ENCODE data around the gene HEATR3. TPM values are rescaled to one million over a fixed set of nuclear protein-coding genes. Genes with fewer than 3 reads are reported as not detected.

The HEATR3 gene
- total and polyA plus RNA-seq, 2 experiments from 2014 or later = 7.5 to 29.9 TPM

DNA sequence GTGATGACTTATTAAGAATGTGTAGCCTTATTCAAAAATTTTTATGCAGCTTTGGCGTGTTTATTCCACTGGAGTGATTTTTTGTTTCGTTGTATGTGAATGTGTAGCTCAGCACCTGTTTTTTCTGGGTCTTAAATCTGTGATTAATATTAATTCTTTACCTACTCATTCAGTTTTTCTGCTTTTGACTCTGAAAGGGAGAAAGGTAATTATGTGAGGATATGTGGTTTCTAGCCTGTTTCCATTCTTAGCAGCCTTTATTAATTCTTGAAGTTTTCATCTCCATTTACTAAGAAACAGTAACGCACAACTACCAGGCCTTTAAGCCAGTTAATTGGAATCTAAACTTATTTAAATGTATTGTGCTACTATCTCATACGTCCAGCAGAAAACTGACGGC lies 7.0 kb downstream of the HEATR3 start:
- Histone ChIP-seq H3K4me1 (ENCODE audit: insufficient read depth) (no peaks in the 10 kb centered on the region), H3K27ac (ENCODE audit: low read depth) (0 out of 2 replicates have a peak overlapping the region, but pooled peaks have one; percentile 15), H2AFZ (no peak overlapping the region), H3K4me2 (no peak overlapping the region), H3K79me2 (replicated peaks; ENCODE audit: insufficient read depth) (peaks cover 19% of the 10 kb centered on the region; the same call in 1 of the 2 replicates), H4K20me1 (replicated peaks; ENCODE audit: insufficient read depth) (peaks cover 18% of the 10 kb centered on the region), H3K9me2 (ENCODE audit: insufficient read depth) (no peaks in the 10 kb centered on the region), H3F3A (replicated peaks; ENCODE audit: low read depth) (no peaks in the 10 kb centered on the region), H3K36me3 (ENCODE audit: insufficient read depth) (peaks cover 10% of the 10 kb centered on the region), H3K4me3 (no peak overlapping the region), H3K27me3 (ENCODE audit: insufficient read depth) (no peaks in the 10 kb centered on the region)
- H3K4me1 Mint-ChIP-seq = peaks cover 6% of the 10 kb centered on the region
- no peak overlapping the region for H3K27ac Mint-ChIP-seq
- H3K4me3 Mint-ChIP-seq = no peak overlapping the region
- no peaks in the 10 kb centered on the region for H3K9me3 Mint-ChIP-seq
- no peak for ATAC-seq
- peaks cover 47% of the 10 kb centered on the region for H3K36me3 Mint-ChIP-seq (ENCODE audit: low read depth)
- TF ChIP-seq NANOG (IDR thresholded peaks at IDR 0.05; ENCODE audit: borderline replicate concordance) = no peak
- no peak for TF ChIP-seq POLR2AphosphoS5 (IDR thresholded peaks at IDR 0.05; ENCODE audit: low read depth)
- TF ChIP-seq EZH2phosphoT487 (IDR thresholded peaks at IDR 0.05; ENCODE audit: unreplicated experiment) = no peak
- TF ChIP-seq, protein P1, sequence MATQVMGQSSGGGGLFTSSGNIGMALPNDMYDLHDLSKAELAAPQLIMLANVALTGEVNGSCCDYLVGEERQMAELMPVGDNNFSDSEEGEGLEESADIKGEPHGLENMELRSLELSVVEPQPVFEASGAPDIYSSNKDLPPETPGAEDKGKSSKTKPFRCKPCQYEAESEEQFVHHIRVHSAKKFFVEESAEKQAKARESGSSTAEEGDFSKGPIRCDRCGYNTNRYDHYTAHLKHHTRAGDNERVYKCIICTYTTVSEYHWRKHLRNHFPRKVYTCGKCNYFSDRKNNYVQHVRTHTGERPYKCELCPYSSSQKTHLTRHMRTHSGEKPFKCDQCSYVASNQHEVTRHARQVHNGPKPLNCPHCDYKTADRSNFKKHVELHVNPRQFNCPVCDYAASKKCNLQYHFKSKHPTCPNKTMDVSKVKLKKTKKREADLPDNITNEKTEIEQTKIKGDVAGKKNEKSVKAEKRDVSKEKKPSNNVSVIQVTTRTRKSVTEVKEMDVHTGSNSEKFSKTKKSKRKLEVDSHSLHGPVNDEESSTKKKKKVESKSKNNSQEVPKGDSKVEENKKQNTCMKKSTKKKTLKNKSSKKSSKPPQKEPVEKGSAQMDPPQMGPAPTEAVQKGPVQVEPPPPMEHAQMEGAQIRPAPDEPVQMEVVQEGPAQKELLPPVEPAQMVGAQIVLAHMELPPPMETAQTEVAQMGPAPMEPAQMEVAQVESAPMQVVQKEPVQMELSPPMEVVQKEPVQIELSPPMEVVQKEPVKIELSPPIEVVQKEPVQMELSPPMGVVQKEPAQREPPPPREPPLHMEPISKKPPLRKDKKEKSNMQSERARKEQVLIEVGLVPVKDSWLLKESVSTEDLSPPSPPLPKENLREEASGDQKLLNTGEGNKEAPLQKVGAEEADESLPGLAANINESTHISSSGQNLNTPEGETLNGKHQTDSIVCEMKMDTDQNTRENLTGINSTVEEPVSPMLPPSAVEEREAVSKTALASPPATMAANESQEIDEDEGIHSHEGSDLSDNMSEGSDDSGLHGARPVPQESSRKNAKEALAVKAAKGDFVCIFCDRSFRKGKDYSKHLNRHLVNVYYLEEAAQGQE (IDR thresholded peaks at IDR 0.05; ENCODE audit: unreplicated experiment) = no peak
- no peak for TF ChIP-seq ZNF331 (CRISPR knock-in tag; IDR thresholded peaks at IDR 0.05; ENCODE audit: low read depth)
- TF ChIP-seq, protein P2, sequence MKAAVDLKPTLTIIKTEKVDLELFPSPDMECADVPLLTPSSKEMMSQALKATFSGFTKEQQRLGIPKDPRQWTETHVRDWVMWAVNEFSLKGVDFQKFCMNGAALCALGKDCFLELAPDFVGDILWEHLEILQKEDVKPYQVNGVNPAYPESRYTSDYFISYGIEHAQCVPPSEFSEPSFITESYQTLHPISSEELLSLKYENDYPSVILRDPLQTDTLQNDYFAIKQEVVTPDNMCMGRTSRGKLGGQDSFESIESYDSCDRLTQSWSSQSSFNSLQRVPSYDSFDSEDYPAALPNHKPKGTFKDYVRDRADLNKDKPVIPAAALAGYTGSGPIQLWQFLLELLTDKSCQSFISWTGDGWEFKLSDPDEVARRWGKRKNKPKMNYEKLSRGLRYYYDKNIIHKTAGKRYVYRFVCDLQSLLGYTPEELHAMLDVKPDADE (IDR thresholded peaks at IDR 0.05) = no peak
- TF ChIP-seq JUNB (IDR thresholded peaks at IDR 0.05; ENCODE audit: unreplicated experiment) = no peak
- DNase-seq (ENCODE audit: low spot score) = no peak
- H3K27me3 Mint-ChIP-seq (ENCODE audit: insufficient read depth, low read depth, poor library complexity) = peaks cover 1% of the 10 kb centered on the region

DNA sequence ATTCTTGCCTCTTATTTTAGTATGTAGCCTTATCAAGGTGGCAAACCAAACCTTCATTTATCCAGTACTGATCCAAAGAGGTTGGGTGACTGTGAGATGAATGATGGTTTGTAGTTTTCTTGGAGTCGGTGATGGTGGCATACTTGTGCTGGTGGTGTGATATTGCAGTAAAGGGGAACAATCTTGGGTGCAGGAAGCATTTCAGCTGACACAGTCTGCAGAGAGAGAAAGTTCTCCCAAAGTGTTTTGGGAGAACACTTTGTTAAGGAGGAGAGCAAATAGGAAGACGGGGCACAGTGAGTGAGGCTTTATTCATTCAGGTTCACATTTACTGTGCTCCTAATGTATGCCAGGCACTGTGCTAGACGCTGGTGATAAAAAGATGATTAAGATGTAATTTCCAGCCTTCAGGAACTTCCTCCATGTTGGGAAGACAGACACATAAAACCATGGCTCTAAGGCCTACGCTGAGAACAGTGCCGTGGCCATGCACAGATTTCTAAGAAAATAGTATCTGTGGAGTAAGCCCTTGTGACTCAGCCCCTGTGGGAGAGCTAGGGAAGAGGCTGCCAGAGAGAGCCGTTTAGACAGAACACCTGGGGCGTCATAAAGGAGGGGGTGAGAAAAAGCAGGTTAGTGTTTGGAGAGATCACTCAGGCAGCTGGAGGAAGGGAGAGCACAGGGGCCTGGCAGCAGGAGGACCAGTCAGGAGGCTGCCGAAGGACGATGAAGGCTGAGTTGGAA lies 13.8 kb downstream of the HEATR3 start:
- no peaks in the 10 kb centered on the region for H3K27me3 Mint-ChIP-seq (ENCODE audit: insufficient read depth, low read depth, poor library complexity)
- H3K9me3 Mint-ChIP-seq = no peaks in the 10 kb centered on the region
- Histone ChIP-seq H3K9me2 (ENCODE audit: insufficient read depth) (no peaks in the 10 kb centered on the region), H2AFZ (no peak overlapping the region), H4K20me1 (replicated peaks; ENCODE audit: insufficient read depth) (peaks cover 3% of the 10 kb centered on the region; the same call in 1 of the 2 replicates), H3K27me3 (ENCODE audit: insufficient read depth) (no peaks in the 10 kb centered on the region), H3K4me2 (no peak overlapping the region), H3K36me3 (ENCODE audit: insufficient read depth) (peaks cover 19% of the 10 kb centered on the region), H3K4me1 (ENCODE audit: insufficient read depth) (no peaks in the 10 kb centered on the region), H3K27ac (ENCODE audit: low read depth) (no peak overlapping the region), H3K4me3 (no peak overlapping the region), H3K79me2 (replicated peaks; ENCODE audit: insufficient read depth) (no peaks in the 10 kb centered on the region), H3F3A (replicated peaks; ENCODE audit: low read depth) (no peaks in the 10 kb centered on the region)
- DNase-seq (ENCODE audit: low spot score) = no peak
- H3K27ac Mint-ChIP-seq = no peak overlapping the region
- peaks cover 40% of the 10 kb centered on the region for H3K36me3 Mint-ChIP-seq (ENCODE audit: low read depth)
- ATAC-seq = no peak
- no peaks in the 10 kb centered on the region for H3K4me1 Mint-ChIP-seq
- no peak overlapping the region for H3K4me3 Mint-ChIP-seq
- no peak for TF ChIP-seq NANOG (IDR thresholded peaks at IDR 0.05; ENCODE audit: borderline replicate concordance)
- no peak for TF ChIP-seq EZH2 (IDR thresholded peaks at IDR 0.05; ENCODE audit: low read depth, unreplicated experiment)
- TF ChIP-seq JUNB (IDR thresholded peaks at IDR 0.05; ENCODE audit: unreplicated experiment) = no peak
- TF ChIP-seq ZNF331 (CRISPR knock-in tag; IDR thresholded peaks at IDR 0.05; ENCODE audit: low read depth) = no peak
- TF ChIP-seq POLR2AphosphoS5 (IDR thresholded peaks at IDR 0.05; ENCODE audit: low read depth) = no peak
- TF ChIP-seq, protein P1 (IDR thresholded peaks at IDR 0.05; ENCODE audit: unreplicated experiment) = no peak
- TF ChIP-seq, protein P2 (IDR thresholded peaks at IDR 0.05) = no peak
- no peak for TF ChIP-seq ZNF114 (CRISPR knock-in tag; IDR thresholded peaks at IDR 0.05)
- TF ChIP-seq CREB1 (CRISPR knock-in tag; IDR thresholded peaks at IDR 0.05; ENCODE audit: low read depth) = no peak
